MV-4-11 (cell line): ENCODE data around the gene GDE1.
"Not testable (repeated sequence)": the region's sequence is repeated elsewhere in the genome, so short reads cannot be mapped to it uniquely, and the experiment has no call there.

ENCODE experiments used
- DNase-seq: peaks from one replicate; lab custom pipeline; 2025; lab: John Stamatoyannopoulos, UW

GDE1 gene

GRCh38 chr16:19521471-19522396, at the start of gene GDE1:
GDE1 (minus strand) TSS chr16:19522098; CDS start chr16:19521964, 134 bp downstream.
- DNase-seq, result peak; percentile 85

GRCh38 chr16:19567560-19567959, 45.7 kb upstream of the GDE1 start:
- no peak for DNase-seq

- DNase-seq, result no peak
Observed at GRCh38 chr16:19566362-19566761, 44.5 kb upstream of the GDE1 start.

- no peak for DNase-seq
Observed at GRCh38 chr16:19563377-19563776, 41.5 kb upstream of the GDE1 start.

GRCh38 chr16:19560078-19560477, 38.2 kb upstream of the GDE1 start:
- no peak for DNase-seq

- DNase-seq, result peak; percentile 61
Observed at GRCh38 chr16:19559242-19559910, 37.5 kb upstream of the GDE1 start.

- DNase-seq, result peak; percentile 21
Observed at GRCh38 chr16:19555938-19556771, 34.3 kb upstream of the GDE1 start.

- peak; percentile 96 for DNase-seq
Observed at GRCh38 chr16:19555186-19555937, 33.5 kb upstream of the GDE1 start, which contains the start of gene VPS35L. VPS35L (plus strand) TSS chr16:19555703; CDS start chr16:19555730, 27 bp downstream.

GRCh38 chr16:19549673-19550072, 27.8 kb upstream of the GDE1 start:
- DNase-seq, result no peak

GRCh38 chr16:19548144-19548543, 26.2 kb upstream of the GDE1 start:
- DNase-seq, result no peak

GRCh38 chr16:19543278-19543996, 21.5 kb upstream of the GDE1 start:
- not testable (repeated sequence) for DNase-seq

GRCh38 chr16:19542138-19542821, 20.4 kb upstream of the GDE1 start:
- DNase-seq, result no peak

- no peak for DNase-seq
Observed at GRCh38 chr16:19540241-19540970, 18.5 kb upstream of the GDE1 start.

- no peak for DNase-seq
Observed at GRCh38 chr16:19532601-19533000, 10.7 kb upstream of the GDE1 start.

- DNase-seq, result no peak
Observed at GRCh38 chr16:19528666-19529065, 6.8 kb upstream of the GDE1 start.

GRCh38 chr16:19527161-19527560, 5.3 kb upstream of the GDE1 start:
- no peak for DNase-seq

- DNase-seq, result no peak
Observed at GRCh38 chr16:19525385-19525723, 3.5 kb upstream of the GDE1 start.

GRCh38 chr16:19524616-19525384, 2.9 kb upstream of the GDE1 start:
- DNase-seq, result peak; percentile 60

GRCh38 chr16:19524356-19524615, 2.4 kb upstream of the GDE1 start:
- no peak for DNase-seq
